NCI-H146 treated with DMSO at 0.1 percent for 48 hours (cell line): ENCODE measurements around the gene WASHC3.
"Not testable (repeated sequence)": the region's sequence is repeated elsewhere in the genome, so short reads cannot be mapped to it uniquely, and the experiment has no call there.

Experiments
- DNase-seq: peaks from one replicate; lab custom pipeline; 2025; ENCODE audit not compliant: unreplicated experiment; lab: John Stamatoyannopoulos, UW

WASHC3 gene

GRCh38 chr12:102051431-102051965 lies 10.3 kb downstream of the WASHC3 start:
- DNase-seq: no peak

GRCh38 chr12:102050660-102051430 lies 10.9 kb downstream of the WASHC3 start:
- no peak for DNase-seq

DNA sequence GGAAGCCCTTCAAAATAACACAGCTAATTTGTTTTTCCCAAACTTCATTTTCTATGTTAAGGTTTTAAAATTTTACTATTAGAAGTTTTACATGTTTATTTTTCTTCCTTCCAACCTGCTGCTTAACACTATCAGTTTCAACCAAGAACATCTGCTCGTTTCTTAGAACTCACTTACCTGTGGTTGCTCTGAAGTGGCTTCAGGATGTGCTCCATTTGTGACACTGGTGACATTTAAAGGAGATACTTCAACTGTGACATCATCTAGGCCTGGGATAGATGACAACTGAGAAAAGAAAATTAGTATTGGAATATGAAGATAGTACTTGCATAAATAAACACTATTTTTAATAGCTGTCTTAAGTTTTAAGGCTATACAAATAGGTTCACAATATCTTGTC lies 17.9 kb downstream of the WASHC3 start:
- no peak for DNase-seq

DNA sequence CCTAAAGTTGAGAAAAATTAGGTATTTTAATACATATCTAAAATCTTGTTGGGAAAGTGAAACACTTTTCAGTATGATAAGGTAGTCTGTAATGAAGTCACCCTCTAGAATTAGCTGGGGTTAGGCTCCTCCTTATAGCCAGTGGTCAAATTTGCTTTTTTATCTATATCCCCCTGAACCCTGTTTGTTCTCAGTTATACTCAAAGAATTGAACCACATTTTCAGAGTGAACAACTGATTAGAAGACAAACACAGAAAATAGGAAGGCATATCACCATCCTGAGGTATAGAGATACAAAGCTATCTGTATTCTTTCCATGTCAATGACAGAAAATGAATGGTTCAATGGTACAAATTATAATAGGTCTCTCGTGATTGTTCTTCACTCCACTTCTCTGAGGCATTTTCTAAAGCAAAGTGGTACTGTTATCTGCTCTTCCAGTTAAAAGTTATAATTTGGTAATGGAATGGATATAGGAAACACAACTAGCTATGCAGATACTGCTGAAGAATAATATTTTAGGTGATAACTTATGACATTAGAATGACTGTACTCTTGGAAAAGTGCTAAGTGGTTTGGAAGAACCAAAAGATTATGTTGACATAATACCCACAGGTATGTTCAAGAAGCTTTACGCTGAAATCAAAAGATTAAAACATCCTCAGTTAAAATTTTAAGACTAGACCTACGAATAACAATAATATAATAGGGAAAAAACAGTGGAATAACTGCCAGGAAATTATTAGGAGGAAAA lies 27.6 kb downstream of the WASHC3 start:
- no peak for DNase-seq

DNA sequence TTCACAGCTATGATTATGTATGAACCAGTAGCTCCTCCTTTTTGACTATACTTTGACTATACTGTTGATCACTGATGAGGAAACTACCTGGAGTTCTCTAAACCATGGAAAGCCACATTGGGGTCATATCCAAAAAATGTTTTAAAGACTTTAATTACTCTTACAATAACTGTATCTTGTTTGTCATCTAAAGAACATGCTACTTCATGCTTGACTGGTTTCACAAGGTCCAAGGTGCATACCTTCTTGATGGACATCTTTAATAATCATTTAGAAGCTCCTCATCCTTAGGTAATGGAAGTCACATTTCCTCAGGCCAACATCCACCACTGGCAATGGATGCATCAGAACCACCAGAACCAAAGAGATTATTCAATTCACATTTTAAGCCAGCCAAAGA lies 29.9 kb downstream of the WASHC3 start:
- no peak for DNase-seq

- no peak for DNase-seq
Measured at GRCh38 chr12:102029141-102029540, 32.6 kb downstream of the WASHC3 start.

GRCh38 chr12:102026728-102027127 lies 35.1 kb downstream of the WASHC3 start:
- DNase-seq: no peak

DNA sequence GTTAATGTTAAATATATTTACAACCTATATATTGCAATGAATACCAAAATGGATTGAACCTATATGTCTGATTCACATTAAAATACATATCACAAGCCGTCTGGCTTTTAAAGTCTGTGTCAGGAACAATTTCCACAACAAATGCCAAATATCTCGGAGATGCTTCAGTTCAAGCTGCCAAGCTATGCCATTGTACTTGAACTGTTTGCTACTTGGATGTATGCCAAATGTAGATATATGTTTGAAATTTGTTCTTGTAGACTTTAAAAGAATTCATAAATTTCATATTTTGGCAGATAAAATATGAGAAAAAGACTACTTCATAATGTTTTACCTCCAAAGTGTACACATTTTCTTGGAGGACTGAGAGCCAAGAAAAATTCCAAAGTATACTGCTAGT lies 37.0 kb downstream of the WASHC3 start:
- DNase-seq: no peak

DNA sequence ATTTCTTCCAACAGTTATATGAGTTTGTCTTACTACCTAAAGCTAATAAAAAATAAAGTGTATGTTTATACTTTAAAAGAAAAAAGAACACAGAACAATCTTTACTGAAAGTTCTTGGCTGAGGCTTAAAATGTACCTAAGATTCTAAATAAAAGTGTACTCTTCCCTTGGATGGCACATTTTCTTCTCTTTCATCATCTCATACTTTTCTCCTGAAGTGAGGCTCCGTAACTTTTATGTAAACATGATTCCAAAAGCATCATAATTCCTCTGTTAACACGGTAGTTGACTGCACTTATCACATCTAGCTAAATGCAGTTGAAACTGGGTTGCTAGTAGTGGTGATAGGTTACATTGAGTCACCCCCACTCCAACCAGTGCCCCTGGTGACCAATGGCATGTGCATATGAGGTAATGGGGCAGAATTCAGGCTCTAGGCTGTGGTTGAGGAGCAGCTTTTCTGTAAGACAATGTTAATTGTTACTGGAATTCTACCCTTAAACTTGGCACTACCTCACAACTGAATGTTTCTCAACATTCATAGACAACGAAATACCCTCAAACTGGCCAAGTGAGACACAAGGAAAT lies 38.4 kb downstream of the WASHC3 start:
- no peak for DNase-seq

GRCh38 chr12:102022286-102022685 lies 39.5 kb downstream of the WASHC3 start:
- DNase-seq: no peak

DNA sequence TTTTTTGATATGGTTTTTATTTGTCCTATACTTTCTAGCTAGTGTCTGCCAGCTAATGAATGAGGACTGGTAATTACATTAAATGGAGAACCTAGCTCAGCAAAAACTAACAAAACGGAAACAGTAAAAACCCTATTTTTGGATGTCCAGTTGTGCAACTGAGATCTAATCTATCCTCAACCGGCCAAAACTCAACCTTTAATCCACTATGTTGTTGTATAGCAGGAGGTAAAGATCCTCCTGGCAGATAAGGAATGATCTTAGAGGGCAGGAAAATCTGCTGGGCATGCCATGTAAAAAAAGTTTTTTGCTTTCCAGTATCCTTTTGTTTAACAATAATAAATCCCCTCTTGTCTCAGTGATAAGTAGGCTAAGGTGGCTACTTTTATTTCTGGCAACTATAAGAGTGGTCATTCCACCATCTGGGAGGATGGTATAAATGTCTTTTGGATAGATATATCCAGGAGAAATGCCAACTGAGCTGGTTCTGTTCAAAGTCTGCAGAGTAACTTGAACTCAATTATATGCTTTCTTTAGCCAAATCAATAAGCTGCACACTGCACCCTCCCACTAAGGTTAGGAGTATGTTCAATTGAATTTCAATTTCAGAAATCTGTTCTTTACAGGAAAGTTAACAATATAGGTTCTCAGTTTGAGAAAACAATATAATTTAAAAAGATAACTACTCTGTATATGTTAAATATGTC lies 40.1 kb downstream of the WASHC3 start:
- DNase-seq: no peak

GRCh38 chr12:102018607-102019006 lies 43.2 kb downstream of the WASHC3 start:
- not testable (repeated sequence) for DNase-seq

DNA sequence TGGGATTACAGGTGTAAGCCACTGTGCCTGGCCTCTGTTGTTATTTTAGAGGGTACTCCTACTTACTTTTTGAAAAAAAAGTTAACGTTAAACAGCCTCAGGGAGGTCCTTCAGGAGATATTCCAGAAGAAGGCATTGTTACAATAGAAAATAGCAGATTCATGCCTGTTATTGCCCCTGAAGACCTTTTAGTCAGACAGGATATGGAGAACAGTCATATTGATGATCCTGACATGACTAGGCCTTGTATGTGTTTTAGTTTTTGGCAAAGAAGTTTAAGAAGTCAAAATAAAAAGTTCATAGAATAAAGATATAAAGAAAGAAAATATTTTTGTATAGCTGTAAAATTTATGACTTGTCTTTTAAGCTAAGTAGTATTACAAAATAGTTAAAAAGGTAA lies 45.3 kb downstream of the WASHC3 start:
- no peak for DNase-seq

DNA sequence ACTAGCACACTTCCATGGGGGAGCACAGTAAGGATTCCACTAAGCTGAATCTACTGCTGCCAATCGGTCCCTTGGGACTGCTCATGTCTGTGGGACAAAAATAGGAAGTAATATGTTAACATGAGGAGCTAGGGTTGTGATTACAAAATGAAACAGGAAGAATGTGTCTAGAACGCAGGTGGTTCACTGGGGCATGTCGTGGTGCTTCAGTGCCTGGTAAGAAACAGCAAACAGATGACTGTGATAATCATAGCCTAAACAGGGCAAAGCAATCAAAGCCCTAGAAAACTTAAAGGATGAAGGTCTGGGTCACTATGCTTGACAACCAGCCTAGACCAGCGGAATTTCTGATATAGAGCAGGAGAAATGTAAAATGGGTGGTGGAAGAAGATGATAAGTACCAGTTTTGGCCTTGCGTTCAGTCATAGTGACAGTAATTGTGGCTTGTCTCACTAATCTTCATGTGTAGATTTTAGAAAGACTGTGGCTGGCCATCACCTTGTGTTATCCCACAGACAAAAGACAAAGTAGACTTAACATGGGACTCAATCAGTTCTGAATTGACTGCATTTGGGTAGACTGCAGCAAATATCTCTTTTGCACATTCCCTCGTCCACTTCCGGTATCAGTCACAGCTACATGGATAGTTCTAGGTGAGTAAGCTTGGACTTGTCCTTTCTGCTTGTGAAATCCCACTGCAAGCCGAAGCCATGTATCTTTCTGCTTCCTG lies 51.4 kb downstream of the WASHC3 start:
- no peak for DNase-seq

GRCh38 chr12:102009796-102010195 lies 52.0 kb downstream of the WASHC3 start:
- DNase-seq: no peak

DNA sequence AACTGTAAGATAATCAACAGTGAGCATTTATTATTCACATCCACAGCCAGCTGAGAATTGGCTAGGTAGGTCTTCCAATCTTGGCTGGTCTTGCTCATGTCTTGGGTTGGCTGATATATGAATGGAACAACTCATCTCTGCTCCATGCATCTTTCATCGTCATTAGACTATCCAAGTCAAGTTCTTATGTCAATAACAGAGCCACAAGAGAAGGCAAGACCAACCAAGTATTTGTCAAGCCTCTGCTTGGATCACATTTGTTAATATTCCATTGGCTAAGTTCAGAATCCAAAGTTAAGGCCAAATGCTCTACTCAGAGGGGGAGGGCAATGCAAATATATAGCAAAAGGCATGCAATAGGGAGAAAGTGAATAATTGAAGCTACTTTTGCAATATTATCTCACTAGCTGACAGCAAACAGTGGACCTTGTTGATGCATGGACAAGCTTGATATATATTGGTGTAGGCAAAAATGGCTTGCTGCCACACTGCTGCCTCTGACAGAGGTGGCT lies 53.1 kb downstream of the WASHC3 start:
- no peak for DNase-seq

GRCh38 chr12:102005256-102005655 lies 56.5 kb downstream of the WASHC3 start:
- no peak for DNase-seq

- DNase-seq: no peak
Measured at GRCh38 chr12:101997102-101997501, 64.7 kb downstream of the WASHC3 start.

- no peak for DNase-seq
Measured at GRCh38 chr12:101995684-101996083, 66.1 kb downstream of the WASHC3 start.

- no peak for DNase-seq
Measured at GRCh38 chr12:101992091-101992490, 69.7 kb downstream of the WASHC3 start.
